HG02759 (cell line): ENCODE data around the gene ARSI.

Experiments used
- ATAC-seq: cut with Tn5 transposase; IDR thresholded peaks from one replicate; pipeline ENCODE4 v1.9.1; 2021; ENCODE audit warnings: mild to moderate bottlenecking, moderate library complexity; ENCODE audit not compliant: unreplicated experiment

Gene ARSI

GRCh38 chr5:150327139-150327538 lies 24.4 kb upstream of the ARSI start:
- ATAC-seq: no peak

- no peak for ATAC-seq
Observed at GRCh38 chr5:150326707-150327106, 24.0 kb upstream of the ARSI start.

GRCh38 chr5:150325426-150325825 lies 22.7 kb upstream of the ARSI start:
- no peak for ATAC-seq

GRCh38 chr5:150323819-150324218 lies 21.1 kb upstream of the ARSI start:
- ATAC-seq: no peak

GRCh38 chr5:150323092-150323491 lies 20.4 kb upstream of the ARSI start:
- ATAC-seq: no peak

GRCh38 chr5:150322202-150322601 lies 19.5 kb upstream of the ARSI start:
- ATAC-seq: no peak

GRCh38 chr5:150321784-150322183 lies 19.1 kb upstream of the ARSI start:
- ATAC-seq: no peak

- no peak for ATAC-seq
Observed at GRCh38 chr5:150321211-150321610, 18.5 kb upstream of the ARSI start.

- ATAC-seq: no peak
Observed at GRCh38 chr5:150320044-150320613, 17.4 kb upstream of the ARSI start.

GRCh38 chr5:150319484-150319790 lies 16.7 kb upstream of the ARSI start:
- no peak for ATAC-seq

GRCh38 chr5:150318613-150319483 lies 16.1 kb upstream of the ARSI start:
- no peak for ATAC-seq

GRCh38 chr5:150317048-150318003 lies 14.6 kb upstream of the ARSI start:
- no peak for ATAC-seq

GRCh38 chr5:150316320-150316719 lies 13.6 kb upstream of the ARSI start:
- no peak for ATAC-seq

GRCh38 chr5:150315245-150315644 lies 12.5 kb upstream of the ARSI start:
- ATAC-seq: no peak

- ATAC-seq: no peak
Observed at GRCh38 chr5:150313921-150314716, 11.4 kb upstream of the ARSI start.

GRCh38 chr5:150313501-150313900 lies 10.8 kb upstream of the ARSI start:
- ATAC-seq: no peak

- ATAC-seq: no peak
Observed at GRCh38 chr5:150312518-150312917, 9.8 kb upstream of the ARSI start.

- ATAC-seq: no peak
Observed at GRCh38 chr5:150311015-150311692, 8.4 kb upstream of the ARSI start.

GRCh38 chr5:150310246-150310645 lies 7.5 kb upstream of the ARSI start:
- no peak for ATAC-seq

GRCh38 chr5:150309886-150310239 lies 7.2 kb upstream of the ARSI start:
- no peak for ATAC-seq
